ENCODE data around the gene MYH10.
"Not testable (repeated sequence)": the region's sequence is repeated elsewhere in the genome, so short reads cannot be mapped to it uniquely, and the experiment has no call there.

The MYH10 gene

GRCh38 chr17:8630227-8630801, at the start of gene MYH10:
Gene MYH10, minus strand, starts transcription at chr17:8630725. Its CDS starts 7,479 bp downstream, at chr17:8623246.
- DNase-seq (ENCODE audit: low read depth): no peak

DNA sequence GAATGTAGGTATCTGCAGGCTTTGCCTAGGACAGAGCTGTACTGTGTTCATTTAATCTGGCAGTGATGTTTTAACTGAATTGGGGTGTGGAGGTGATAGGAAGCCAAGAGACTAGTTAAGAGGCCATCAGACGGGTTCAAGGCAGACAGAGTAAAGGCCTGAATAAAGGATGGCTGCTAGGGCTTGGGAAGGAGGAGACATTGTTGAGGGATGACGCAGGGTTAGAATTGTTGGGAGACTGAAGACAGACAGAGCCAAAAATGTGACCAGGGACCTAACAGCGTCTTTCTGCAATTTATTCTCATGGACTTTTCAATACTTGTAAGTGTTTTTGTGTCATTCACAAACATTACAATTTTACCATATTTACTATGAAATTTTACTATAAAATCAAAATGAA, 48.6 kb upstream of the MYH10 start:
- DNase-seq (ENCODE audit: low read depth): no peak

- no peak for DNase-seq (ENCODE audit: low read depth)
Observed at GRCh38 chr17:8675306-8675705, 44.8 kb upstream of the MYH10 start.

DNA sequence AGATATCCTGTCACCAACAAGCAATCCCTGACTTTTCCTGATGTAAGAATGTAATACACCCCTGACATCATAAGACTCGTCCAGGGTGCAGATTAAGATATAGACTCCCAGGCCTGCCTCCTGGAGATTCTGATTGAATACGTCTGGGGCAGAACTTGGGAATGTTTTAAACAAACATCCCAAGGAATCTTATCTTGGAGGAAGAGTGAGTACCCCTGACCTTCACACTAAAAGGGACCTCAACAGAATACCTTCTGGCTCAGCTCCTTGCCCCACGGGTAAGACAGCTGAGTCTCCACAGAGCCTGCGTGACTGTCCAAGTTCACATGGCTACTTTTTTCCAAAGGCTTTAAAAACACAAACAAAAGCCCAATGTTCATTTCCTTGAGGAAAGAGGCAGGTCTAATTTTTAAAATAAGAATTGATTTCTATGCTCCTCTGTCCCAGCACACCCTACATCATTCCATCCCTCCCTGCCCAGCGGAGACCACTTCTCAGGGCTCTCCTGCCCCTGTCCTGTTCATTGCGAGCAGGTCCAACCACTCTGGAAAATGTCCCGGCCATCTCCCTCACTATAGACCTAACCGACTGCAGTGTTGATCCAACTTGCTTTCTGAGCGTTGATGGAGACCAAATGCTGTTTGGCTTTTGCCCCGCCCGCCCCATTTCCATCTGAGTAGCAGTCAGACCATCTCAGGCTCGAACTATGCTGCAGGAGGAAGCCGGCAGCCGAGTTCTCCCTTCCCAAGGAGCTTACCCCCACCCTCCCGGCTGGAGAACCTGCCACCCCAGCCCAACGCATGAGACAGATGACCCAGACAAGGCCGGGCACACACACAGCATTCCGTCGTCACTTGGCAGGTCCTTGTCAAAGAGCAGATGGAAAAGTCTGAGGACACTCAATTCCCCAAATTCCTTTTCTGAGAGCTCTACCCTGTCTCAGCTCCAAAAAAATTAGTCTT, 44.1 kb upstream of the MYH10 start:
- no peak for DNase-seq (ENCODE audit: low read depth)

- no peak for DNase-seq (ENCODE audit: low read depth)
Observed at GRCh38 chr17:8673612-8674011, 43.1 kb upstream of the MYH10 start.

GRCh38 chr17:8672326-8672725, 41.8 kb upstream of the MYH10 start:
- no peak for DNase-seq (ENCODE audit: low read depth)

DNA sequence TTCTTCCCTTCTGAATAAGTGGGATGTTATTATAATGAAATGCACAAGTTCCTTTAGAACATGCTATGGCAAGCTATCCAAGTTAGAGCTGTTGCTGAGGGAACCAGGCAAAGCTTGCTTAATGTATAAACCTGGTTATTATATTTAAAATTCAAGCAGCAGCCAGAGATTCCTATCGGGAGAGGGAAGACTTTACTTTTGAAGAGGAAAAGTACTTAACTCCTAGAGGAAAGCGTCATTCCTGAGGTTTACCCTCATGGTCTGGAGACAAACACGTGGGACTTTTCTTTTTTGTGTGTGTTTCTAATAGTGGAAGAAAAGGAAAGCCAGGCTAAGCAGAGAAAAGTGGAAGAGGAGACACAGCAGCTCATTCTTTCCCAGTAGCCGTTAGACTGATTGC, 39.9 kb upstream of the MYH10 start:
- DNase-seq (ENCODE audit: low read depth): no peak

DNA sequence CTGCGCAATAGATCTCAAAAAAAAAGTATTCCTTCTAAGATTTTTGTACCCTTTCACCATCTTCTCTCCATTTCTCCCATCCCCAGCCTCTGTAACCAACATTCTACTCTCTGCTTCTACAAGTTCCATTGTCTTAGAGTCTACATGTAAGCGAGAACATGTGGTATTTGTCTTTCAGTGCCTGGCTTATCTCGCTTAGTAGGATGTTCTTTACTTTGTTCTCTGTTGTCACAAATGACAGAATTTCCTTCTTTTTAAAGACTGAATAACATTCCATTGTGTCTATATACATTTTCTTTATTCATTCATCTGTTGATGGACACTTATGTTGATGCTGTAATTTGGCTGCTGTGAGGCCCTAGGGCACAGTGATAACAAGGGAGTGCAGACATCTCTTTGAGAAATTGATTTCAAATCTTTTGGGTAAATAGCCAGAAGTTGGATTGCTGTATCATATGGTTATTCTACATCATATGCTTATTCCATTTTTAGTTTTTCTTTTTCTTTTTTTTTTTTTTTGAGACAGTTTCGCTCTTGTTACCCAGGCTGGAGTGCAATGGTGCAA, 37.7 kb upstream of the MYH10 start:
- no peak for DNase-seq (ENCODE audit: low read depth)

- DNase-seq (ENCODE audit: low read depth): no peak
Observed at GRCh38 chr17:8667421-8667820, 36.9 kb upstream of the MYH10 start.

GRCh38 chr17:8665684-8666083, 35.2 kb upstream of the MYH10 start:
- DNase-seq (ENCODE audit: low read depth): no peak

- no peak for DNase-seq (ENCODE audit: low read depth)
Observed at GRCh38 chr17:8664456-8665126, 34.1 kb upstream of the MYH10 start.

DNA sequence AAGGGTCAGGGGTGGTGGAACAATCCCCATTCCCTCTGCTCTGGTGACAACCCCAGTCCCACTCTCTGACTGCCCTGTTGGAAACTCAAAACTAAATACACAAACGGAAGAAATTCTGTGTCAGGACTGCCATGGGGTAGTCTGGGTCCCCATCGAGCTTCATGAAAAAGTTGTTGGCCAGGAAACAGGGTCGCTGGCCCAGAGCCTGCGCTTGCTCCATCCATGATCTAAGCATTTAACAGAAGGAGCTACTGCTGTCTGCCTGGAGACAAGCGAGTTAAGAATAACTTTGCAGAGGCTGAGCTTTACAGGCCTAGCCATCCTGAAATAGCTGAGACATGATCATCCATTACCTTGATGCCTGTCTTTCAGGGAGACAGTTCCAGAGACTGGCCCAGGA, 32.4 kb upstream of the MYH10 start:
- no peak for DNase-seq (ENCODE audit: low read depth)

GRCh38 chr17:8662076-8662831, 31.7 kb upstream of the MYH10 start:
- no peak for DNase-seq (ENCODE audit: low read depth)

DNA sequence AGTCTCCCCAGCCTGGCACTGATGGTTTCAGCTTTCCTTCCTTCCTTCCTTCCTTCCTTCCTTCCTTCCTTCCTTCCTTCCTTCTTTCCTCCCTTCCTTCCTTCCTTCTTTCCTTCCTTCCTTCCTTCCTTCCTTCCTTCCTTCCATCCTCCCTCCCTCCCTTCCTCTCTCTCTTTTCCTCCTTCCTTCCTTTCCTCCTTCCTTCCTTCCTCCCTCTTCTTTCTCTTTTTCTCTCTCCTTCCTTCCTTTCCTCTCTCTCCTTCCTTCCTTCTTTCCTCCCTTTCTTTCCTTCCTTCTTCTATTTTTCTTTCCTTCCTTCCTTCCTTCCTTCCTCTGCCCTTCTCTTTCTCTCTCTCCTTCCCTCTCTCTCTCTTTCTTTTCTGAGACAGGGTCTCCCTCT, 30.2 kb upstream of the MYH10 start:
- not testable (repeated sequence) for DNase-seq (ENCODE audit: low read depth)

DNA sequence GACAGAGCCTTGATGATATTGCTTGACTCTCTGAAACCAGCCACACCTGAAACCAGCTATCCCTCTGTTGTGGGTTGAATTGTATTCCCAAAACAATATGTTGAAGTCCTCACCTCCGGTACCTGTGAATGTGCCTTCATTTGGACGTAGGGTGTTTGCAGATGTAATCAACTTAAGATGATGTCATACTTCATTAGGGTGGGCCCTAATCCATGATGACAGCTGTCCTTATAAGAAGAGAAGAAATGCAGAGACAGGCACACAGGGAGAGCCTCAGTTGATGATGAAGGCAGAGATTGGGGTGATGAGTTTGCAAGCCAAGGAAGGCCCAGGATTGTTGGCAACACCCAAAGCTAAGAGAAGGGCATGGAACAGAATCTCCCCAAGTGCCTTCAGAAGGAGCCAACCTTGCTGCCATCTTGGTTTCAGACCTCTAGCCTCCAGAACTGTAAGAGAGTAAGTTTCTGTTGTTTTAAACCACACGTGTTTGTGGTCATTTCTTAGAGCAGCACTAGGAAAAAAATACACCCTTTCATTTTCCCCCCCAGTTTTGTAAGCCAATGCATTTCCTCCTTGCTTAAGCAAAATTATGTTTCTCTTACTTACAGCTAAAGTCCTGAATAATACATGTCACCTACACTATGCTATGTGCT, 29.4 kb upstream of the MYH10 start:
- no peak for DNase-seq (ENCODE audit: low read depth)

DNA sequence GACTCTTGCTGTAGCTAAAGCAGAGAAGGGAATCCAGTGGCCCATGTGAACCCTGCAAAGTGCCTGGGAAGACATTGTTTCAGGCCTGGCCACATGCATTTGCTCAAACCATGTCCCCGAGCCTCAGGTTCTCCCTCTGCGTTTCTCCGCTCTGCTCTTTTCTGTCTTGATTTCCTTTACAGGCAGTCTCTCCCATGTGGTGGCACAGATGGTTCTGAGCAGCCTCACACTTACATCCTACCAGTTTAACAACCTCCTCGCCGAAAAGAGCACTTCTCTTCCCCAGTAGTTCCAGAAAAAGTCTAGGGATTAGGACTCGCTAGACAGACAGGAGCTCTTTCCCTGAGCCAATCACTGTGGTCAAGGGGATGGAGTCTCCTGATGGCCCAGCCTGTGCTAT, 28.3 kb upstream of the MYH10 start:
- DNase-seq (ENCODE audit: low read depth): no peak

DNA sequence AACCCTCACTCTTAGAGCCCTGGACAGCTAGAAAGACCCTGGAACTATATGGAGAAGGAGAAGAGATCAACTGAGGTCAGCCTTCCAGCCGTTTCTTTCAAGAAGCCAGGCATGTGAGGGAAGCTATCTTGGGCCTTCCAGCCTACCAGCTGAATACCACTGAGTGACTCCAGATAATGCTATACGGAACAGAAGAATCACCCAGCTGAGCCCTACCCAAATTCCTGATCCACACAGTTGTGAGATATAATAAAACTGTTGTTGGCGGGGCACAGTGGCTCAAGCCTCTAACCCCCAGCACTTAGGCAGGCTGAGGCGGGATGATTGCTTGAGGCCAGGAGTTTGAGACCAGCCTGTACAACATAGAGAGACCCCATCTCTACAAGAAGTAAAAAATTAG, 26.2 kb upstream of the MYH10 start:
- no peak for DNase-seq (ENCODE audit: low read depth)

- no peak for DNase-seq (ENCODE audit: low read depth)
Observed at GRCh38 chr17:8654822-8655221, 24.3 kb upstream of the MYH10 start.

GRCh38 chr17:8651013-8651412, 20.5 kb upstream of the MYH10 start:
- no peak for DNase-seq (ENCODE audit: low read depth)

DNA sequence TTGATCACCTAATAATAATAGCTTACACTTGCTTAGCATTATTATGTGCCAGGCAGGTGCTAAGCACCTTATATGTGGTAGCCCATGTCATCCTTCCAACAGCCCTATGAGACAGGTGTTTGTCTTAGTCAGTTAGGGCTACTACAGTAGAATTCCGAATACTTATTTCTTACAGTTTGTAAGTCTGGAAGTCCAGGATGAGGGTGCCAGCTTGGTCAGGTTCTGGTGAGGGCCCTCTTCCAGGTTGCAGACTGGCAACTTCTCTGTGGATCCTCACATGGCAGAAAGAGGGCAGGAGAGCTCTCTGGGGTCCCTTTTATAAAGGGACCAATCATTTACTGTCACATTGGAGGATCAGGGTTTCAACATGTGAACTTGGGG, 19.6 kb upstream of the MYH10 start:
- DNase-seq (ENCODE audit: low read depth): no peak
